Measurements from ENCODE around the gene ZNF117. TPM values are rescaled to one million over a fixed set of nuclear protein-coding genes. Genes with fewer than 3 reads are reported as not detected.
"Not testable (repeated sequence)": the region's sequence is repeated elsewhere in the genome, so short reads cannot be mapped to it uniquely, and the experiment has no call there.

Gene ZNF117
- total and polyA plus RNA-seq, 2 experiments from 2014 or later: 4.8 to 20.0 TPM

- TF ChIP-seq REST (IDR thresholded peaks at IDR 0.05; ENCODE audit: unreplicated experiment): no peak
- TF ChIP-seq STAT1 (IDR thresholded peaks at IDR 0.05; ENCODE audit: unreplicated experiment): no peak
- TF ChIP-seq POLR2AphosphoS5 (IDR thresholded peaks at IDR 0.05; ENCODE audit: low read depth): no peak
- TF ChIP-seq JUNB (IDR thresholded peaks at IDR 0.05; ENCODE audit: unreplicated experiment): no peak
- TF ChIP-seq NANOG (IDR thresholded peaks at IDR 0.05; ENCODE audit: borderline replicate concordance): no peak
These were observed 45.2 kb downstream of the ZNF117 start (continued) for GRCh38 chr7:64945503-64946175.

GRCh38 chr7:64944667-64945502, 46.0 kb downstream of the ZNF117 start:
- not testable (repeated sequence) for H3K4me1 ChIP-seq (ENCODE audit: insufficient read depth); H3K9me3 Mint-ChIP-seq; ATAC-seq; H3K4me1 Mint-ChIP-seq; H3K4me2 ChIP-seq; DNase-seq (ENCODE audit: low spot score); H3K4me3 Mint-ChIP-seq; H3K27ac ChIP-seq (ENCODE audit: low read depth); H4K20me1 ChIP-seq (replicated peaks; ENCODE audit: insufficient read depth); H3K36me3 ChIP-seq (ENCODE audit: insufficient read depth); H3K36me3 Mint-ChIP-seq (ENCODE audit: low read depth); H3K9me2 ChIP-seq (ENCODE audit: insufficient read depth); H2AFZ ChIP-seq; H3K79me2 ChIP-seq (replicated peaks; ENCODE audit: insufficient read depth); H3K4me3 ChIP-seq; H3K27ac Mint-ChIP-seq; H3F3A ChIP-seq (replicated peaks; ENCODE audit: low read depth)
- peaks cover 25% of the 10 kb centered on the region for H3K27me3 Mint-ChIP-seq (ENCODE audit: insufficient read depth, low read depth, poor library complexity)
- H3K27me3 ChIP-seq (ENCODE audit: insufficient read depth): peaks cover 35% of the 10 kb centered on the region

- DNase-seq (ENCODE audit: low spot score); H3K36me3 Mint-ChIP-seq (ENCODE audit: low read depth): not testable (repeated sequence)
These were observed 50.8 kb downstream of the ZNF117 start for GRCh38 chr7:64940021-64940420.

More at GRCh38 chr7:64940021-64940420, 50.8 kb downstream of the ZNF117 start:
- H3K4me1 ChIP-seq (ENCODE audit: insufficient read depth); H3K4me2 ChIP-seq; H4K20me1 ChIP-seq (replicated peaks; ENCODE audit: insufficient read depth); H3K27ac Mint-ChIP-seq; H3K9me3 Mint-ChIP-seq; H3K27me3 Mint-ChIP-seq (ENCODE audit: insufficient read depth, low read depth, poor library complexity); H3K36me3 ChIP-seq (ENCODE audit: insufficient read depth); H3K27ac ChIP-seq (ENCODE audit: low read depth); H3K4me3 Mint-ChIP-seq; H3K27me3 ChIP-seq (ENCODE audit: insufficient read depth); ATAC-seq; H3K79me2 ChIP-seq (replicated peaks; ENCODE audit: insufficient read depth); H3K9me2 ChIP-seq (ENCODE audit: insufficient read depth); H3K4me3 ChIP-seq; H3F3A ChIP-seq (replicated peaks; ENCODE audit: low read depth); H3K4me1 Mint-ChIP-seq; H2AFZ ChIP-seq: not testable (repeated sequence)

Measured in GM23338 (cell line).